Measurements from ENCODE around the gene PTK6. TPM values are rescaled to one million over a fixed set of nuclear protein-coding genes. Genes with fewer than 3 reads are reported as not detected.
A peak's percentile ranks its signal among the peaks of the same experiment; 100 is the strongest.

The PTK6 gene
- total and polyA plus RNA-seq, 9 donors: 0.07 to 0.46 (median 0.12) TPM; not detected in 2

DNA sequence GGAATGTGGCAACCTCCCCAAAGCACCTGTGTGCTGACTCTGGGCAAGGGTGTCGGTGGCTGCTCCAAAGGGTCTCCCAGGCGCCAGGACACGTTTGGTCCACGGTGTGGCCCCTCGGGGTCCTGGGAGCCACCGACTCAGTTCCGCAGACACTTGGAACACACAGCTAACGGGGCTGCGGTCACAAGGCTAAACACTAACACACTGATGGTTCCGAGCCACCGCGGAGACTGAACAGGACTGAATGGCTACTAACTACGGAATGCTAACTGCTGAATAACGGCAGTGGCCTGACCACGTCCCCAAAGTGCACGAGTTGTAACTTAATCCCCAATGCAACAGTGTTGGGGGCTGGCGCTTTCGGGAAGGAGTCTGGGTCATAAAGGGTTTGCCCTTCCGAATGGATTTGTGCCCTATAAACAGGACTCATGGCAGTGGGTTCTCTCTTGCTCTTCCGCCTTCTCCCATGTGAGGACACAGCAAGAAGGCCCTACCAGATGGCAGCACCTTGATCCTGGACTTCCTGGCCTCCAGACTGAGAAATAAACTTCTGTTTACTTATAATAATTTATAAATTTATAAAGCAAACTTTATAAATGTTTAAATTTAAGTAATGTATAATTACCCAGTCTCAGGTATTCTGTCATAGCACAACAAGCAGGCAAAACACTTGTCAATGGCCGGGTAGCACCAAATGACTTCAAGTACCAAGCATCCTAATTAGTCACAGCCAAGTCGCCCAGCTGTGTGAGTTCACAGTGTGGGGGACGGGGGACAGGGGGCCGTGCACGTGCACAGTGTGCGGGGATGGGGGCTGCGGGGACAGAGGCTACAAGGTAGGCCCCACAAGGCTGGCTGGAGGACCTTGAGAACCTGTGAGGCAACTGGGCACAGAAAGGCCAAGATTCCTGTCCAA lies 36.0 kb downstream of the PTK6 start:
- no peak overlapping the region for H3K27ac ChIP-seq
- no peak for TF ChIP-seq POLR2A (IDR thresholded peaks at IDR 0.05)
- TF ChIP-seq, protein P1, sequence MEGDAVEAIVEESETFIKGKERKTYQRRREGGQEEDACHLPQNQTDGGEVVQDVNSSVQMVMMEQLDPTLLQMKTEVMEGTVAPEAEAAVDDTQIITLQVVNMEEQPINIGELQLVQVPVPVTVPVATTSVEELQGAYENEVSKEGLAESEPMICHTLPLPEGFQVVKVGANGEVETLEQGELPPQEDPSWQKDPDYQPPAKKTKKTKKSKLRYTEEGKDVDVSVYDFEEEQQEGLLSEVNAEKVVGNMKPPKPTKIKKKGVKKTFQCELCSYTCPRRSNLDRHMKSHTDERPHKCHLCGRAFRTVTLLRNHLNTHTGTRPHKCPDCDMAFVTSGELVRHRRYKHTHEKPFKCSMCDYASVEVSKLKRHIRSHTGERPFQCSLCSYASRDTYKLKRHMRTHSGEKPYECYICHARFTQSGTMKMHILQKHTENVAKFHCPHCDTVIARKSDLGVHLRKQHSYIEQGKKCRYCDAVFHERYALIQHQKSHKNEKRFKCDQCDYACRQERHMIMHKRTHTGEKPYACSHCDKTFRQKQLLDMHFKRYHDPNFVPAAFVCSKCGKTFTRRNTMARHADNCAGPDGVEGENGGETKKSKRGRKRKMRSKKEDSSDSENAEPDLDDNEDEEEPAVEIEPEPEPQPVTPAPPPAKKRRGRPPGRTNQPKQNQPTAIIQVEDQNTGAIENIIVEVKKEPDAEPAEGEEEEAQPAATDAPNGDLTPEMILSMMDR (IDR thresholded peaks at IDR 0.05): no peak
- TF ChIP-seq EP300 (IDR thresholded peaks at IDR 0.05): no peak
- H3K27me3 ChIP-seq: no peaks in the 10 kb centered on the region

DNA sequence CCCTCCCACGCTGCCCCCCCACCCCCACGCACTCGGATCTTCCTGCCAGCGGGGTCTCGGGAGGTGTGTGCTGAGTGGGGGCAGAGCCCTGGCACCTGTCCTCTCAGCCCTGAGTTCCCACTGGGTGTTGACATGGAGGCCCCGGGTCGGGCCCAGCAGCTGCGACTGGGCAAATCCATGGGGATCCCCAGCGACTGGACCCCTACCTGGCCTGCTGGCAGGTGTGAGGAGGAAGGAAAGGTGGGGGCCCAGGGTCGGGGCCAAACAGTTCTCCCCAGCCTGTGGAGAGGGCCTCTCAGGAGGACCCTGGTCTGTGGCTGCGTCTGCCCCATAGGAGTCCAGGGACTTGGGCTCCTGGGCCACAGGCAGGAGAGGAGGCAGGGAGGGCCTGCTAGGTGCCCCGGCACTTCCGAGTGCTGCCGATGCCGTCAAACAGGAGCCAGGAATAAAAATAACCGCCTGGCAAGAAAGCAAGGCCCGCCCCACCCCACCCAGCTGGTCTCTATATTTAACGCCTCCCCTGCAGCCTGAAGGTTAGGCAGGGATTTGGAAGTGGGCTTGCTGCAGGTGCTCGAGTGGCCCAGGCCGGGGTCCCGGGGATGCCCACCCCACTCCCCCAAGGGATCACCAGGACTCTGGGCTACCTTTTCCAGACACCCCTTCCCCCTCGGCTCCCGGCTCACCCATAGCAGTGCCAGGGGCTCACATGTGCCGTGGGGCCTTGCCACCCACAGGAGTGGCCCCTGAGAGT lies 36.9 kb downstream of the PTK6 start:
- WGBS, 3 donors: 66 to 77% (median 76%) methylated on average over 19 to 24 of the region's 24 CpGs
- H3K27me3 ChIP-seq: no peaks in the 10 kb centered on the region
- H3K36me3 ChIP-seq: no peaks in the 10 kb centered on the region
- no peak overlapping the region for H3K27ac ChIP-seq
- intact Hi-C loops (cut with DNase I): no loop called here
- H3K4me1 ChIP-seq (ENCODE audit: insufficient read depth): peaks cover 4% of the 10 kb centered on the region
- H3K4me3 ChIP-seq: no peak overlapping the region
- H3K9me3 ChIP-seq: peaks cover 0 to 15% of the 10 kb centered on the region in 2 donors
- DNase-seq: peak in 1 of 5 donors; percentile 18
- no peak for TF ChIP-seq POLR2A (IDR thresholded peaks at IDR 0.05)
- no peak for TF ChIP-seq EP300 (IDR thresholded peaks at IDR 0.05)
- TF ChIP-seq, protein P1 (IDR thresholded peaks at IDR 0.05): no peak

More for the DNA sequence above, 36.0 kb downstream of the PTK6 start:
- WGBS, 3 donors: 75 to 80% (median 78%) methylated on average over 27 of the region's 27 CpGs
- intact Hi-C loops (cut with DNase I): no loop called here
- Histone ChIP-seq H3K36me3 (no peaks in the 10 kb centered on the region), H3K4me3 (no peak overlapping the region), H3K4me1 (ENCODE audit: insufficient read depth) (peaks cover 4% of the 10 kb centered on the region), H3K9me3 (peaks cover 0 to 17% of the 10 kb centered on the region in 2 donors)
- peak in 1 of 5 donors; percentile 13 for DNase-seq

DNA sequence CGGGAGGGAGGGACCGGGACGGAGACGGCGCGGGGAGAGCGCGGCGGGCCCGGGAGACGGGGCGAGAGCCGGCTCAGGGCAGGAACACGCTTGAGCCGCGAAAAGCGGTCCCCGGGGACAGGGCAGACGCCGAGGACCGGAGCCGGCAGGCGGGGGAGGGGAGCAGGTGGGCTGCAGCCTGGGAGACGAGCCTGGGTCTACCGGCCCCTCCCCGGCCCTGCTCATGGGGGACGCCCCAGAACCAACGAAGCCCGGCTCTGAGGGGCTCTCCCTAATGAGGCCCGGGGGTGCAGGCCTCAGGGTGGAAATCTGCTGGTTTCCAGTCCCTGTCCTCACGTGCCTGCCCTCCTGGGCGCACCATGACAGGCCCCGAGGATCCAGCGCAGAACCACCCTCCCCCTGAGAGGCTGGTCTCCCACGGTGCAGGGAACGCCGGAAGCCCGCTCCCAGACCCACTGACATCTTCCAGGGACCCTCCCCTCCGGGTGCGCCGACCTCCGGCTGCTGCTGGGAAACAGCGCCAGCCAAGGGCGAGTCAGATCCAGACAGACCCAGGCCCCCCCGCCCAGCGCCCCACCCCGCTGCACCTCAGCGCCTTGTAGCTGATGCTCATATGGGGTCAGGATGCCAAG lies 37.7 kb downstream of the PTK6 start:
- 2 to 4% (median 3%) methylated on average over 22 to 48 of the region's 48 CpGs for WGBS, 3 donors
- peak overlapping the region; percentile 14 for H3K4me3 ChIP-seq
- H3K4me1 ChIP-seq (ENCODE audit: insufficient read depth): peaks cover 4% of the 10 kb centered on the region
- no peak overlapping the region for H3K27ac ChIP-seq
- no peaks in the 10 kb centered on the region for H3K36me3 ChIP-seq
- TF ChIP-seq EP300 (IDR thresholded peaks at IDR 0.05): no peak
- TF ChIP-seq POLR2A (IDR thresholded peaks at IDR 0.05): no peak
- TF ChIP-seq, protein P1 (IDR thresholded peaks at IDR 0.05): no peak
- DNase-seq: peak in 1 of 5 donors; percentile 12
- H3K9me3 ChIP-seq: peaks cover 0 to 6% of the 10 kb centered on the region in 2 donors
- intact Hi-C loops (cut with DNase I): no loop called here
- H3K27me3 ChIP-seq: no peaks in the 10 kb centered on the region

DNA sequence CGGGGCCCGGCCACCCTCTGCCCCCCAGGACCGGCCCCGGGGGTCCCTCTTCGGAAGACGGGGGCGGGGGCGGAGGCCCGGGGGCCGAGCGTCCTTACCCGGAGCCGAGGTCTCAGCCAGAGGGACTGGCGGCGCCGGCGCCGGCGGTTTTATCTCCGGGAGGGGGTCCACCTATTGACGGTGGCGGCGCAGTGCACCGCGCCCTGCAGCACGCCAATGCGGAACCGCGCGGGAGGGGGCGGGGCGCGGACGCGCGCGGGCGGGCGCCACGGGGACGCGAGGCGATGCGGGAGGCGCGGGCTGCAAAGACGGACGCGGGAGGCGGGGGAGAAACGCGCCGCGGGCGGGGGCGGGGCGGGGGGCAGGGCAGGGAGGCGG lies 38.2 kb downstream of the PTK6 start, which contains the start of gene EEF1A2:
Gene EEF1A2, minus strand, starts transcription at position 124 of the 378 bp plus-strand sequence. CDS start 1,320 bp downstream, outside the sequence.
- DNase-seq: peak in 1 of 5 donors; percentile 23
- H3K9me3 ChIP-seq: peaks cover 0 to 2% of the 10 kb centered on the region in 2 donors
- no peaks in the 10 kb centered on the region for H3K27me3 ChIP-seq
- TF ChIP-seq POLR2A (IDR thresholded peaks at IDR 0.05) (no peak), EP300 (IDR thresholded peaks at IDR 0.05) (no peak)
- TF ChIP-seq, protein P1 (IDR thresholded peaks at IDR 0.05): no peak
- peak within 1 kb of the TSS; percentile 14 for H3K4me3 ChIP-seq
- WGBS, 3 donors: 2 to 3% methylated on average over 47 to 58 of the region's 58 CpGs; no CpG with 5 or more reads in 1 of the 3 donors
- peaks cover 4% of the 10 kb centered on the region for H3K4me1 ChIP-seq (ENCODE audit: insufficient read depth)
- intact Hi-C loops (cut with DNase I): no loop called here
- H3K27ac ChIP-seq: no peak within 1 kb of the TSS
- H3K36me3 ChIP-seq: no peaks in the 10 kb centered on the region
